GM13977 (cell line): Measurements from ENCODE around the gene XRN2.
"Not testable (repeated sequence)": the region's sequence is repeated elsewhere in the genome, so short reads cannot be mapped to it uniquely, and the experiment has no call there.

Experiments
- DNase-seq: peaks from one replicate; pipeline ENCODE4 v3.0.0; 2012; ENCODE audit warnings: low spot score
- CTCF ChIP-seq: IDR thresholded peaks from 2 replicates; pipeline ENCODE4 v1.5.1; 2012; ENCODE audit warnings: mild to moderate bottlenecking, control low read depth; ENCODE audit not compliant: insufficient read depth; ENCODE audit errors: extremely low read depth, missing control alignments
- in situ Hi-C: fragments of 300-500 bp; cut with MboI; formaldehyde crosslinking; loops from one replicate; pipeline ENCODE4 v1.12.0; 2022; ENCODE audit warnings: low sequenced_read_pairs, low pct_unique_long_range_greater_than_20kb, mixed read lengths, inconsistent platforms; ENCODE audit not compliant: unreplicated experiment

XRN2 gene

DNA sequence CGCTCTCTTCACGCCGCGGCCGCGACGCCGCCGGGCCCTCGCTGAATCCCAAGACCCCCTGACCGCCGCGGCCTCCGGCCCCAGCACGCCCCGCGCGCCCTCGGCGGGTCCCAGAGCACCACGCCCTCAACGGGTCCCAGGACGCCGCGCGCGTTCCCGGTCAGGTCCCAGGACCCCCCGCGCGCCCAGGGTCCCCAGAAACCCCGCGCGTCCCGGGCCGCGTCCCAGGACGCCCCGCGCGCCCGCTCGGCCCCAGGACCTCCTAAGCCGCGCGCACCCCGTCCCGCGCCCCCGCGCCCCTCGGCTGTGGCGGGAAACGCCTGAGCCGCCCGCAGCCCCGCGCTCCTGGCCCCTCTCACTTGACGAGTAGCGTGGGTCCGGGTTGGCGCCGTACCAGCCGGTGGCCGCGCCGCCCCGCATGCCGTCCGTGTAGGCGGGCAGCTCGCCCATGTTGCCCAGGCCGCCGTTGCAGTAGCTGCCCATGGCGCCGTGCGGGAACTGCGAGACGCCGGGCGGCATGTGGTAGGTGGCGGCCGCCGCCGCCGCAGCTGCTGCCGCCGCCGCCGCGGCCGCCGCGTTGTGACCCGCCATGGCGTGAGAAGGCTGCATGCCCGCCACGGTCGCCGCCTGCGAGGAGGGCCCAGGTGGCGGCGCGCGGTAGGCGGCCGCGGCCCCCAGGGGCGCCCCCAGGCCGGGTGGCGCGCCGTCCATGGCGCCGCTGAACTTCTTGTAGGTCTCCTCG is 93.6 kb downstream of the XRN2 start:
- peak; percentile 40 for DNase-seq
- in situ Hi-C loops = loop anchor here (25.0 kb wide), 1 partner anchor 284 kb away; the partner anchor contains the start of gene LINC00237
- no peak for TF ChIP-seq CTCF

GRCh38 chr20:21397341-21398108 is 94.4 kb downstream of the XRN2 start, which contains the start of gene NKX2-4:
Gene NKX2-4, minus strand, starts transcription at chr20:21397526. Its CDS starts 127 bp downstream, at chr20:21397399.
- TF ChIP-seq CTCF = no peak
- DNase-seq = no peak
- in situ Hi-C loops = loop anchor here (25.0 kb wide), 1 partner anchor 285 kb away; the partner anchor contains the start of gene LINC00237

DNA sequence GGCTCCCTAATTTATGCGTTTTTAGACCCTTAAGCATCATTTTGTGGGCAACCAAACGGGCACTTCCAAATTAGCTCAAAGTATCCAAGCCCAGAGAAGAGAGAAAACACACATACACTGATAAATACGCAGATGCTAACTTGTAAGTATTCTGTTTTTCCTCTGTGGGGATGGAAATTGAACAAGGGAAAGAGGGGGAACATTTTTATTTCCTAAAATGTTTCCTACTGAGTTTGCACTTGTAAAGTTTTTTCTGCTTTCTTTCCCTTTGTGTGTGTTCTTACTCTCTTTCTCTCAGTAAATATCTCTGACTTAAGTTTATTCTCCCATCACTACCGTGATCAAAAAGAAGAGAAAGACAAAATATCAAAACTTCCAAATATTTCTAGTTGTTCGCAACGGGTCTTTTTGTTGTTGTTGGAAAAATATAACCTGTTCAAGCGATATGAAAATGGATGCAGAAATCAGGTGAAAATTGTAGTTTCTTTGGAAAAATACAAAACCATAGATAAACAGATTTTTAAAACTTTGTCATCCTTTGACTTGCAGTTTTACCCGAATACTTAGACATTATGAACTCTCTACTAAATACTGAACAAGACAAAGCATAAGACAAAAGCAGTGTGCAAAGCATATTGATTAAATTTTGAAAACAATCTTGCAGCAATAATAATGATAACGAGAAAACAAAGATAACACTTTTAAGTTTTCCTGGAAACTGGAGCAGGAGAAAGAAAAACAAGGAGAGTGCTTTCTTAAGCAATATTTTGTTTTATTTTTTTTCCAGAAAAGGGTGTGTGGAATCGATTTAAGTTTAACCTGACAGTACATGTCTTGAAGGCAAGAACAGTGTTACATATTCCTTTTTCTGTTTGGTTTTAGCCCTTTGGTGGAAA is 95.2 kb downstream of the XRN2 start:
- DNase-seq = no peak
- TF ChIP-seq CTCF = no peak
- in situ Hi-C loops = loop anchor here (25.0 kb wide), 1 partner anchor 286 kb away; the partner anchor contains the start of gene LINC00237

GRCh38 chr20:21399005-21399475 is 95.9 kb downstream of the XRN2 start:
- no peak for TF ChIP-seq CTCF
- DNase-seq = no peak
- in situ Hi-C loops = loop anchor here (25.0 kb wide), 1 partner anchor 287 kb away; the partner anchor contains the start of gene LINC00237

DNA sequence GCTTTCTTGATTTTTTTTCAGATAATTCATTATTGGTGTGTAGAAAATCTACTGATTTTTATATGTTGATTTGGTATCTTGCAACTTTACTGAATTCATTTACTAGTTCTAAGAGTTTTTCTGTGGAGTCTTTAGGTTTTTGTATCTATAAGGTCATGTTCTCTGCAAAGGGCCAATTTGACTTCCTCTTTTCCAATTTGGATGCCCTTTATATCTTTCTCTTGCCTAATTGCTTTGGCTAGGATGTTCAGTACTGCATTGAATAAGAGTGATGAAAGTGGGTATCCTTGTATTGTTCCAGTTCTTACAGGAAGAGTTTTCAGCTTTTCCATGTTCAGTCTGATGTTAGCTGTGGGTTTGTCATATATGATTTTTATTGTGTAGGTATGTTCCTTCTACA is 108.6 kb downstream of the XRN2 start:
- in situ Hi-C loops = no loop called here
- no peak for DNase-seq

DNA sequence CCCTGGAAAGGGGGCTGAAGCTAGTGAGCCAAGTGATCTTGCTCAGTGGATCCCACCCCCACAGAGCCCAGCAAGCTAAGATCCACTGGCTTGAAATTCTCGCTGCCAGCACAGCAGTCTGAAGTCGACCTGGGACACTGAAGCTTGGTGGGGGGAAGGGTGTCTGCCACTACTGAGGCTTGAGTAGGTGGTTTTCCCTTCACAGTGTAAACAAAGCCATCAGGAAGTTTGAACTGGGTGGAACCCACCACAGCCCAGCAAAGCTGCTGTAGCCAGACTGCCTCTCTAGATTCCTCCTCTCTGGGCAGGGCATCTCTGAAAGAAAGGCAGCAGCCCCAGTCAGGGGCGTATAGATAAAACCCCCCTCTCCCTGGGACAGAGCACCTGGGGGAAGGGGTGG is 110.9 kb downstream of the XRN2 start:
- DNase-seq, in situ Hi-C loops: not testable (repeated sequence)

More for the DNA sequence above, 108.6 kb downstream of the XRN2 start:
- no peak for TF ChIP-seq CTCF

DNA sequence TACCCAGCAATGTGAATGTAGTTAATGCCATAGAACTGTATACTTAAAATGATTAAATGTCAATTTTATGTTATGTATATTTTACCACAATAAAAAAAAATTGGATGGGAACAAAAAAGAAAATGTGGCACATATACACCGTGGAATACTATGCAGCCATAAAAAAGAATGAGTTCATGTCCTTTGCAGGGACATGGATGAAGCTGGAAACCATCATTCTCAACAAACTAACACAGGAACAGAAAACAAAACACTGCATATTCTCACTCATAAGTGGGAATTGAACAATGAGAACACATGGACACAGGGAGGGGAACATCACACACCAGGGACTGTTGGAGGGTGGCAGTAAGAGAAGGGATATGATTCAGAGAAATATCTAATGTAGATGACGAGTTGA is 116.0 kb downstream of the XRN2 start:
- in situ Hi-C loops, DNase-seq: not testable (repeated sequence)
